ENCODE data around the gene GSC2. TPM values are rescaled to one million over a fixed set of nuclear protein-coding genes. Genes with fewer than 3 reads are reported as not detected.

Gene GSC2
- total and polyA plus RNA-seq, 8 donors = not detected

DNA sequence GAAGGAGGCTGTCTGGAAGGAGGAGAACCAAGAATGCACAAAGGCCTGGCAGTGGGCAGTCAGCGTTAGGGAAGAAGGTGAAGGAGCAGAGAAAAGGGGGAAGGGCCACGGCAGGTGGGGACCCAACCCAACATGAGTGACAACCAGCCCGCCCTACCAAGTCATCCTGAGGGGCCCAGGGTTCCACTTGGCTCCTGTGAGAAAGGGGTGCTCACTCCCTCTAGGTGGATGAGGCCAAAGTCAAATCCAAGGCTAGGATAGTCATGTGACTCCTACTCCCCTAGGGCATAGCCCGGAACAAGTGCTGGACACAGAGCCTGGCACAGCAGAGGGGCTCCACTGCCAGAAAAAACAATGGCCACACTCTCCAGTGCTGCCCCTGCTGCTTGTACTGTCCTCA is 25.7 kb downstream of the GSC2 start:
- Histone ChIP-seq H3K27ac (no peak overlapping the region), H3K36me3 (peaks cover 0 to 6% (median 0%) of the 10 kb centered on the region in 4 donors)
- WGBS, 5 donors = 63 to 97% (median 94%) methylated on average over 4 of the region's 4 CpGs

DNA sequence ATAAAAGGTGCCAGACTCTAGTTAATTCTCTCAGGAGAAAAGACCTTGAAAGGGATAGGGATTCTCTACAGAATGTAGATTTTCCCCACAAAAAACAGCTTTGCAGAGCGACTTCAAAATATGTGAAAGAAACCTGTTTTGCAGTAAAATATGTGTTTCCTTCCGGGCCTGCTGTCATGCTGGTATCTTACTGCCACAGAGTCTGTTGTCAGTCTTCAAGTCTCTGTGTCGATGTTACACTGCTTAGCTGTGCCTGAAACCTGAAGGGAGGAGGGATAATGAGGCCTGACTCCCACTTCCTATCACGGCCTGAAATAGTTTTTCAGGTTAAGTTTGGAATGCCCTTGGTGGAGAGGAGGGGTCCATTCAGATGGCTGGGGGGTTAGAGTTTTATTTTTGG is 26.2 kb downstream of the GSC2 start:
- Histone ChIP-seq H3K4me3 (no peak overlapping the region), H3K4me1 (peaks cover 27 to 35% (median 33%) of the 10 kb centered on the region in 4 donors), H3K36me3 (peaks cover 0 to 6% (median 0%) of the 10 kb centered on the region in 4 donors), H3K27ac (no peak overlapping the region), H3K9me3 (no peaks in the 10 kb centered on the region), H3K27me3 (no peaks in the 10 kb centered on the region)
- 86 to 95% (median 91%) methylated on average over 4 of the region's 4 CpGs for WGBS, 5 donors
- DNase-seq = no peak
- intact Hi-C loops (cut with DNase I; ENCODE audit: low total_unique reads) = no loop called here
- TF ChIP-seq POLR2AphosphoS5 (IDR thresholded peaks at IDR 0.05) = no peak
- no peak for TF ChIP-seq EP300 (IDR thresholded peaks at IDR 0.05)
- no peak for TF ChIP-seq POLR2A (IDR thresholded peaks at IDR 0.05)
- TF ChIP-seq, protein P1, sequence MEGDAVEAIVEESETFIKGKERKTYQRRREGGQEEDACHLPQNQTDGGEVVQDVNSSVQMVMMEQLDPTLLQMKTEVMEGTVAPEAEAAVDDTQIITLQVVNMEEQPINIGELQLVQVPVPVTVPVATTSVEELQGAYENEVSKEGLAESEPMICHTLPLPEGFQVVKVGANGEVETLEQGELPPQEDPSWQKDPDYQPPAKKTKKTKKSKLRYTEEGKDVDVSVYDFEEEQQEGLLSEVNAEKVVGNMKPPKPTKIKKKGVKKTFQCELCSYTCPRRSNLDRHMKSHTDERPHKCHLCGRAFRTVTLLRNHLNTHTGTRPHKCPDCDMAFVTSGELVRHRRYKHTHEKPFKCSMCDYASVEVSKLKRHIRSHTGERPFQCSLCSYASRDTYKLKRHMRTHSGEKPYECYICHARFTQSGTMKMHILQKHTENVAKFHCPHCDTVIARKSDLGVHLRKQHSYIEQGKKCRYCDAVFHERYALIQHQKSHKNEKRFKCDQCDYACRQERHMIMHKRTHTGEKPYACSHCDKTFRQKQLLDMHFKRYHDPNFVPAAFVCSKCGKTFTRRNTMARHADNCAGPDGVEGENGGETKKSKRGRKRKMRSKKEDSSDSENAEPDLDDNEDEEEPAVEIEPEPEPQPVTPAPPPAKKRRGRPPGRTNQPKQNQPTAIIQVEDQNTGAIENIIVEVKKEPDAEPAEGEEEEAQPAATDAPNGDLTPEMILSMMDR (IDR thresholded peaks at IDR 0.05) = no peak

More for the DNA sequence above, 25.7 kb downstream of the GSC2 start:
- DNase-seq = no peak
- intact Hi-C loops (cut with DNase I; ENCODE audit: low total_unique reads) = no loop called here
- Histone ChIP-seq H3K9me3 (no peaks in the 10 kb centered on the region), H3K27me3 (no peaks in the 10 kb centered on the region), H3K4me3 (no peak overlapping the region), H3K4me1 (peaks cover 22 to 31% (median 28%) of the 10 kb centered on the region in 4 donors)
- no peak for TF ChIP-seq POLR2A (IDR thresholded peaks at IDR 0.05)
- TF ChIP-seq, protein P1 (IDR thresholded peaks at IDR 0.05) = no peak
- no peak for TF ChIP-seq POLR2AphosphoS5 (IDR thresholded peaks at IDR 0.05)
- TF ChIP-seq EP300 (IDR thresholded peaks at IDR 0.05) = no peak

DNA sequence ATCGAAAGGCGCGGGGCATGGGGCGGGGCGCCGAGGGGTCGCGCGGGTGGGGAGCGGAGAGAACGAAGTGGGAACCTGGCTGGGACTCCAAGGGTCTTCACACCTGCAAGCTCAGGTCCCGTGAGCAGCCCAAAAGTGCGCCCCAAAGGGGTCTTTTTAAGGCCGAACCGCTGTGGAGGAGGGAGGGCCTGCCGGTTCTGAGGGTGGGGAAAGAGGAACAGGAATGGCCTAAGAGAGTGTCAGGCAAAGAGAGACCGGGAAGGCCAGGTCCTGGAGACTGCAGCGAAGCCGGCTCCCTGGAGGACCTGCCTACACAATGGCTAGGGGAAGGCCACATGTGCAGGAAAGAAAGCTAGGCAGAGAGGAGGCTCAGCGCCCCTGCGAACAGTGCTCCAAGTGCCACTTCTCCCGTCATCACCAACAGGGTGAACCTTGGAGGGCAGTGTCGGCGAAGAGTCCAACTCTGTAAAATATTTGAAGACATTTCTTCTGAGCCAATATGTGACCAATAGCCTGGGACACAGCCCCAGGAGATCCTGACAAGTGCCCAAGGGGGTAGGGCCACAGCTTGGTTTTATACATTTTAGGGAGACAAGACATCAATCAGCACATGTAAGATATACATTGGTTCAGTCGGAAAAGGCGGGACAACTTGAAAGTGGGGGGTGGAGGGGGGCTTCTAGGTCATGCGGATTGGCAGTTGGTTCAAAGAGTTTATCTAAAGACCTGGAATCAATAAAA is 27.2 kb downstream of the GSC2 start:
- 15 to 22% (median 17%) methylated on average over 27 of the region's 27 CpGs for WGBS, 5 donors
- TF ChIP-seq, protein P1 (IDR thresholded peaks at IDR 0.05) = no peak
- TF ChIP-seq EP300 (IDR thresholded peaks at IDR 0.05) (no peak), POLR2A (IDR thresholded peaks at IDR 0.05) (no peak), POLR2AphosphoS5 (IDR thresholded peaks at IDR 0.05) (no peak)
- Histone ChIP-seq H3K4me1 (peaks cover 35 to 45% (median 41%) of the 10 kb centered on the region in 4 donors), H3K36me3 (peaks cover 0 to 6% (median 0%) of the 10 kb centered on the region in 4 donors), H3K4me3 (peak overlapping the region; percentile 86 to 99 (median 88)), H3K27me3 (no peaks in the 10 kb centered on the region), H3K27ac (peak overlapping the region; percentile 49 to 96 (median 95)), H3K9me3 (no peaks in the 10 kb centered on the region)
- peak; percentile 49 to 66 for DNase-seq
- intact Hi-C loops (cut with DNase I; ENCODE audit: low total_unique reads) = no loop called here

DNA sequence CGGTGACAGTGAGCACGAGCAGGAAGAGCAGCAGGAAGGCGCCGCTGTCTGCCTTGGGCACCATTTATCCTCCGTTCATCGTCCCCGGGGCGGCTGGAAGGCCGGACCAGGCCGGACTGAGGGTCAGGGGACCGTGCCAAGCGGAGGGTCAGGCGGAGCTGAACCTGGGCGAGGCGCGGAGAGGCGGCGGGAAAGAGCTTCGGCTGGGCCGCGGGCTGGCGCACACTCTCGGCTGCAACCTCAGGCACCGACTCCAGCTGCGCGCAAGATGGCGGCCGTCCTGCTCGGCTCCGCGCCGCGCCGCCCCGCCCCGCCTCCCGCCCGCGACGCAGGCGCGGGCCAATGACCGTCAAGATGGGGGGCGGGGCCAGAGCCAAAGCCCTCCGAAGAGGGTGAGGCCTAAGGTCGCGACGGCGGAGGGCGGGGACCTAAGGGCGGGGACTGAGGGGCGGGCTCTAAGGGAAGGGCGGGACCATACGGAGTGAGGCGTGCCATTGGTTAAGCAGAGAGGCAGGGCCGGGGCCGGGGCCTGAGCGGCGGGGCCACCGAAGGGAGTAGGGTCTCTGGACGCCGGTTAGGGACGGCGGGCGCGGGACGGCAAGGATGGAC is 27.8 kb downstream of the GSC2 start, which contains the start of gene DGCR2:
DGCR2 (minus strand) TSS at position 270 of the 609 bp plus-strand sequence; CDS start at position 64, 206 bp downstream.
- H3K9me3 ChIP-seq = no peaks in the 10 kb centered on the region
- peak within 1 kb of the TSS; percentile 94 to 96 (median 95) for H3K27ac ChIP-seq
- H3K4me3 ChIP-seq = peak within 1 kb of the TSS; percentile 86 to 99 (median 88)
- 0 to 1% (median 0%) methylated on average over 16 to 67 of the region's 67 CpGs for WGBS, 5 donors
- peaks cover 41 to 52% (median 48%) of the 10 kb centered on the region in 4 donors for H3K4me1 ChIP-seq
- intact Hi-C loops (cut with DNase I; ENCODE audit: low total_unique reads) = no loop called here
- peak; percentile 16 to 87 (median 83) for TF ChIP-seq POLR2AphosphoS5 (IDR thresholded peaks at IDR 0.05)
- no peak for TF ChIP-seq EP300 (IDR thresholded peaks at IDR 0.05)
- no peaks in the 10 kb centered on the region for H3K27me3 ChIP-seq
- peak; percentile 98 to 99 for DNase-seq
- peaks cover 0 to 6% (median 0%) of the 10 kb centered on the region in 4 donors for H3K36me3 ChIP-seq
